GM18867 (cell line): ENCODE measurements around the gene ATF6.
"Not testable (repeated sequence)": the region's sequence is repeated elsewhere in the genome, so short reads cannot be mapped to it uniquely, and the experiment has no call there.

Source experiments
- ATAC-seq: cut with Tn5 transposase; IDR thresholded peaks from one replicate; pipeline ENCODE4 v1.9.1; 2021; ENCODE audit warnings: mild to moderate bottlenecking, moderate library complexity; ENCODE audit not compliant: unreplicated experiment

ATF6 gene

GRCh38 chr1:161777261-161777660 lies 11.1 kb downstream of the ATF6 start:
- ATAC-seq: no peak

- ATAC-seq: no peak
Observed at GRCh38 chr1:161778522-161778921, 12.4 kb downstream of the ATF6 start.

GRCh38 chr1:161779393-161779792 lies 13.3 kb downstream of the ATF6 start:
- no peak for ATAC-seq

- ATAC-seq: peak; percentile 57
Observed at GRCh38 chr1:161781995-161782394, 15.9 kb downstream of the ATF6 start.

- ATAC-seq: no peak
Observed at GRCh38 chr1:161782886-161783285, 16.8 kb downstream of the ATF6 start.

- ATAC-seq: no peak
Observed at GRCh38 chr1:161784968-161785367, 18.8 kb downstream of the ATF6 start.

GRCh38 chr1:161787355-161787754 lies 21.2 kb downstream of the ATF6 start:
- no peak for ATAC-seq

GRCh38 chr1:161790587-161791317 lies 24.6 kb downstream of the ATF6 start:
- ATAC-seq: no peak

- no peak for ATAC-seq
Observed at GRCh38 chr1:161791904-161792655, 26.0 kb downstream of the ATF6 start.

GRCh38 chr1:161792740-161793139 lies 26.6 kb downstream of the ATF6 start:
- peak; percentile 70 for ATAC-seq

GRCh38 chr1:161799792-161800191 lies 33.7 kb downstream of the ATF6 start:
- ATAC-seq: no peak

- ATAC-seq: no peak
Observed at GRCh38 chr1:161801955-161802354, 35.8 kb downstream of the ATF6 start.

- no peak for ATAC-seq
Observed at GRCh38 chr1:161803181-161803580, 37.1 kb downstream of the ATF6 start.

- no peak for ATAC-seq
Observed at GRCh38 chr1:161805399-161806197, 39.5 kb downstream of the ATF6 start.

GRCh38 chr1:161809202-161809601 lies 43.1 kb downstream of the ATF6 start:
- ATAC-seq: not testable (repeated sequence)

GRCh38 chr1:161809656-161810055 lies 43.5 kb downstream of the ATF6 start:
- not testable (repeated sequence) for ATAC-seq

- no peak for ATAC-seq
Observed at GRCh38 chr1:161810780-161811179, 44.7 kb downstream of the ATF6 start.

GRCh38 chr1:161816201-161816600 lies 50.1 kb downstream of the ATF6 start:
- ATAC-seq: no peak

- ATAC-seq: no peak
Observed at GRCh38 chr1:161817176-161817730, 51.1 kb downstream of the ATF6 start.

GRCh38 chr1:161820914-161821313 lies 54.8 kb downstream of the ATF6 start:
- no peak for ATAC-seq

- ATAC-seq: no peak
Observed at GRCh38 chr1:161824618-161825017, 58.5 kb downstream of the ATF6 start.
